GM12872 (cell line): ENCODE data around the gene VSIR.

Experiments used
- CTCF ChIP-seq: IDR thresholded peaks from 3 replicates; pipeline ENCODE4 v1.5.1; 2011; ENCODE audit warnings: low read depth, mild to moderate bottlenecking, low read length, moderate library complexity; ENCODE audit not compliant: insufficient read depth

VSIR gene

GRCh38 chr10:71771204-71771603 is 2.1 kb downstream of the VSIR start:
- TF ChIP-seq CTCF: no peak

- no peak for TF ChIP-seq CTCF
Observed at GRCh38 chr10:71770789-71771188, 2.5 kb downstream of the VSIR start.

GRCh38 chr10:71770255-71770654 is 3.1 kb downstream of the VSIR start:
- TF ChIP-seq CTCF: no peak

GRCh38 chr10:71769279-71769823 is 4.0 kb downstream of the VSIR start:
- TF ChIP-seq CTCF: no peak

- TF ChIP-seq CTCF: no peak
Observed at GRCh38 chr10:71767420-71768035, 5.8 kb downstream of the VSIR start.

GRCh38 chr10:71766717-71767419 is 6.5 kb downstream of the VSIR start:
- no peak for TF ChIP-seq CTCF

GRCh38 chr10:71765906-71766716 is 7.2 kb downstream of the VSIR start:
- no peak for TF ChIP-seq CTCF
